Naive thymus-derived CD4-positive, alpha-beta T cell (primary cell): ENCODE data around the gene UAP1. TPM values are rescaled to one million over a fixed set of nuclear protein-coding genes. Genes with fewer than 3 reads are reported as not detected.

Experiments
- ATAC-seq: fragments of 150-1000 bp; cut with Tn5 transposase; 2 replicates; pipeline ENCODE4 v1.10.0; 2021; ENCODE audit warnings: mild to moderate bottlenecking, moderate library complexity
- CTCF ChIA-PET: fragments of 350-600 bp; sonication (Branson Sonifier 250); formaldehyde crosslinking; loops from one replicate; lab custom pipeline; 2021; ENCODE audit warnings: antibody characterized with exemption; lab: Charles Lee
- POLR2A ChIA-PET: fragments of 350-600 bp; sonication (Branson Sonifier 250); formaldehyde crosslinking; loops from one replicate; lab custom pipeline; 2021; ENCODE audit warnings: antibody characterized with exemption, inconsistent platforms; lab: Charles Lee
- DNase-seq, 9 donors: peaks; one replicate each; pipeline versions ENCODE4 v3.0.0 to v3.0.0-alpha.2; 2020 to 2022; ENCODE audit warnings: mixed read lengths in 1 of 9
- H3K27ac ChIP-seq: one replicate; pipeline ENCODE4 v1.7.0; 2013; ENCODE audit warnings: mild to moderate bottlenecking, low read depth, low read length, moderate library complexity
- H3K27me3 ChIP-seq, 2 donors: one replicate each; pipeline ENCODE4 v1.7.0; 2013; ENCODE audit warnings: low read length in 2 of 2, mild to moderate bottlenecking in 2 of 2, moderate library complexity in 2 of 2; ENCODE audit not compliant: control insufficient read depth in 2 of 2, insufficient read depth in 2 of 2
- H3K36me3 ChIP-seq, 3 experiments: 1 replicate in 2 of 3; 2 replicates in 1 of 3; pipeline ENCODE4 v1.7.0; 2013; ENCODE audit warnings: low read length in 3 of 3, mild to moderate bottlenecking in 3 of 3, moderate library complexity in 1 of 3; ENCODE audit not compliant: insufficient read depth in 3 of 3, control insufficient read depth in 2 of 3
- H3K4me1 ChIP-seq, 2 donors: one replicate each; pipeline ENCODE4 v1.7.0; 2013; ENCODE audit warnings: low read length in 2 of 2, mild to moderate bottlenecking in 2 of 2, moderate library complexity in 1 of 2; ENCODE audit not compliant: control insufficient read depth in 2 of 2, insufficient read depth in 2 of 2
- H3K4me3 ChIP-seq: 2 replicates; pipeline ENCODE4 v1.7.0; 2013; ENCODE audit warnings: mild to moderate bottlenecking, low read length
- H3K9me3 ChIP-seq, 3 experiments: 1 replicate in 2 of 3; 2 replicates in 1 of 3; pipeline ENCODE4 v1.7.0; 2013; ENCODE audit warnings: low read length in 3 of 3; ENCODE audit not compliant: control insufficient read depth in 2 of 3
- H3K27ac Mint-ChIP-seq, 9 donors: one replicate each; pipeline ENCODE4 v1.8.0; 2020 to 2022; ENCODE audit warnings: mixed read lengths in 9 of 9, mild to moderate bottlenecking in 8 of 9, moderate library complexity in 5 of 9, inconsistent platforms in 2 of 9
- H3K27me3 Mint-ChIP-seq, 5 donors: one replicate each; pipeline ENCODE4 v1.8.0; 2021 to 2022; ENCODE audit warnings: mixed read lengths in 5 of 5, mild to moderate bottlenecking in 1 of 5
- H3K36me3 Mint-ChIP-seq, 5 donors: one replicate each; pipeline ENCODE4 v1.8.0; 2020 to 2022; ENCODE audit warnings: mixed read lengths in 5 of 5, mild to moderate bottlenecking in 3 of 5, inconsistent platforms in 1 of 5
- H3K4me1 Mint-ChIP-seq, 7 donors: one replicate each; pipeline ENCODE4 v1.8.0; 2020 to 2022; ENCODE audit warnings: mixed read lengths in 7 of 7, mild to moderate bottlenecking in 3 of 7, inconsistent platforms in 1 of 7
- H3K4me3 Mint-ChIP-seq, 10 donors: one replicate each; pipeline ENCODE4 v1.8.0; 2020 to 2022; ENCODE audit warnings: mild to moderate bottlenecking in 10 of 10, mixed read lengths in 10 of 10, moderate library complexity in 6 of 10, inconsistent platforms in 2 of 10
- H3K9me3 Mint-ChIP-seq, 11 donors: one replicate each; pipeline ENCODE4 v1.8.0; 2020 to 2022; ENCODE audit warnings: mixed read lengths in 11 of 11, mild to moderate bottlenecking in 4 of 11, inconsistent platforms in 1 of 11, moderate library complexity in 1 of 11
- intact Hi-C, 2 donors: fragments of 100-400 bp; cut with micrococcal nuclease; formaldehyde crosslinking; loops; one replicate each; pipeline ENCODE4 v1.15.1; 2023
- polyA plus RNA-seq, 2 donors: library from polyadenylated mRNA; unstranded; fragments of 300-500 nt; fragmentation: Illumina TruSeq; gene quantifications; one replicate each; pipeline ENCODE4 v1.2.3, GENCODE V29; 2021
- total RNA-seq, 6 experiments: library from RNA in 5 of 6; stranded (reverse) in 5 of 6; gene quantifications; 1 replicate in 5 of 6; 2 replicates in 1 of 6; pipeline ENCODE4 v1.2.3 and lab custom pipeline; 2021 to 2026

The UAP1 gene
- total and polyA plus RNA-seq, 7 experiments from 2014 or later: 18.0 to 29.6 (median 26.0) TPM

DNA sequence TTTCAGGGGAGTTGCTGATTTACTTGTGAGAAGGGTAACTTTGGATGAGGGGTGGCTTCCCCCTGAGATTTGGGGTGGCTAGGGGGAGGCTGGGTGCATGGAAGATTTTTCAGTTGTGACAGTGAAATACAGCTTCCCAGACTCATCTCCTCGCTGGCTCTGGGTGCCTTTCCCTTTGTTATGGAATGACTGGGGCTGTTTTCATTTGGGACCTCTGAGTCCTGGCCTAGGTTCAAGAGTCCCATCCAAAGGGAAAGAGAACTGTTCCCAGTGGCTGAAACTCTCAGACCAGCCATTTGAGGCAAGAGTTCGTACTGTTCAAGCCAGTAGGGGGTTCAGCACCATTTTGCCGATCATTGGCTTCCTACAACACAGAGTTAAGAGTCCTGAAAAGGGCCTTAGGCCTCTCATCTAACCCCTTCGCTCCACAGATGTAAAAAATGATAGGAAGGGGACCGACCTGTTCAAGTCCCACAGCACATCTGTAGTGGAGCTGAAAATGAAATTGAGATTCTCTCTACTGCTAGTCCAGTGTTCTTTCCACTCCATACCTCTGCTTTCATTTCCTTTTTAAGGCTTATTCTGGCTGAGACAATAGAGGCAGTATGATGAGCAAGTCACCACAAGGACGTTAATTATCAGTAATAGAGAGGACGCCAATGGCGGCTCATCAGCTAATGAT, 71.7 kb downstream of the UAP1 start:
- no peak overlapping the region for H3K27ac ChIP-seq
- ChIA-PET CTCF (interaction anchor here (0.6 to 0.7 kb wide), 2 partner anchors 10 to 38 kb away, joined by 3 read pairs; no protein-coding TSS in a partner anchor), POLR2A (no interaction called here)
- Mint-ChIP-seq H3K4me1 (no peaks in the 10 kb centered on the region), H3K9me3 (no peaks in the 10 kb centered on the region), H3K4me3 (no peak overlapping the region), H3K36me3 (no peaks in the 10 kb centered on the region), H3K27me3 (peaks cover 5 to 18% (median 6%) of the 10 kb centered on the region in 5 donors), H3K27ac (no peak overlapping the region)
- H3K27me3 ChIP-seq: no peaks in the 10 kb centered on the region
- intact Hi-C loops: no loop called here
- no peak for DNase-seq
- no peaks in the 10 kb centered on the region for H3K4me1 ChIP-seq
- H3K4me3 ChIP-seq: no peak overlapping the region
- no peak for ATAC-seq
- H3K36me3 ChIP-seq: no peaks in the 10 kb centered on the region
- H3K9me3 ChIP-seq: no peaks in the 10 kb centered on the region

DNA sequence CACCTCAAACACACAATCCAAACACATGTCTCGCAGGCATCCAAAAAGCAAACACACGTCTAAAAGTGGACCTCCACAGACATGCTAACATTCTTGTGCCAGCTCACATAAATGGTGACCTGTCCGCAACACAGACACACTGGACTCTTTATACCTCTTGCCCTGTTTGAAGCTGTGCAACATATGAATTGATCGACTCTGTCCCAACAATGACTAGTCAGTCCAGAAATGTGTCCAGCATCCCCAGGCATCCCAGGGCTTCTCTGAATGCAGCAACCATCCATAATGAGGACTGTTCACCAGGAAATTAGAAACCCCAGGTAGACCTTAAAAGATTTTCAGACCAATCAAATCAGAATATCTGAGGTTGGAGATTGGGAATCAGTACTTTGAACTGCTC, 73.9 kb downstream of the UAP1 start:
- Mint-ChIP-seq H3K4me3 (no peak overlapping the region), H3K4me1 (no peaks in the 10 kb centered on the region), H3K9me3 (no peaks in the 10 kb centered on the region), H3K27ac (no peak overlapping the region), H3K36me3 (no peaks in the 10 kb centered on the region), H3K27me3 (peaks cover 4 to 13% (median 6%) of the 10 kb centered on the region in 5 donors)
- Histone ChIP-seq H3K27me3 (no peaks in the 10 kb centered on the region), H3K36me3 (no peaks in the 10 kb centered on the region), H3K27ac (no peak overlapping the region), H3K4me1 (no peaks in the 10 kb centered on the region), H3K9me3 (no peaks in the 10 kb centered on the region), H3K4me3 (no peak overlapping the region)
- intact Hi-C loops: no loop called here
- CTCF ChIA-PET: no interaction called here
- DNase-seq: no peak
- no peak for ATAC-seq
- POLR2A ChIA-PET: no interaction called here

DNA sequence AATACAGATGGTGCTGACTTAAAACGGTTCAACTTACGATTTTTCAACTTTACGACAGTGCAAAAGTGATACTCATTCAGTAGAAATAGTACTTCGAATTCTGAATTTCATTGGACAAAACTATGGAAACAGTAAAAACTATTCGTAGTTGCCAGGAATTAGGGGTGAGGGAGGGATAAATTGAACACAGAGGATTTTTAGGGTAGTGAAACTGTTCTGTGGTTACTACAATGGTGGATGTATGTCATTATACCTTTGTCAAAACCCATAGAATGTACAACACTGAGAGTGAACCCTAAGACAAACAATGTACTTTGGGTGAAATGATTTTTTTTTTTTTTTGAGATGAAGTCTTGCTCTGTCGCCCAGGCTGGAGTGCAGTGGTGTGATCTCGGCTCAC, 78.2 kb downstream of the UAP1 start:
- Mint-ChIP-seq H3K4me3 (no peak overlapping the region), H3K27ac (no peak overlapping the region), H3K4me1 (no peaks in the 10 kb centered on the region), H3K9me3 (no peaks in the 10 kb centered on the region), H3K36me3 (no peaks in the 10 kb centered on the region), H3K27me3 (peaks cover 0 to 15% (median 10%) of the 10 kb centered on the region in 5 donors)
- Histone ChIP-seq H3K4me1 (no peaks in the 10 kb centered on the region), H3K27me3 (no peaks in the 10 kb centered on the region), H3K4me3 (no peak overlapping the region), H3K9me3 (no peaks in the 10 kb centered on the region), H3K36me3 (no peaks in the 10 kb centered on the region), H3K27ac (no peak overlapping the region)
- ChIA-PET POLR2A (no interaction called here), CTCF (no interaction called here)
- intact Hi-C loops: no loop called here
- no peak for DNase-seq
- ATAC-seq: no peak

DNA sequence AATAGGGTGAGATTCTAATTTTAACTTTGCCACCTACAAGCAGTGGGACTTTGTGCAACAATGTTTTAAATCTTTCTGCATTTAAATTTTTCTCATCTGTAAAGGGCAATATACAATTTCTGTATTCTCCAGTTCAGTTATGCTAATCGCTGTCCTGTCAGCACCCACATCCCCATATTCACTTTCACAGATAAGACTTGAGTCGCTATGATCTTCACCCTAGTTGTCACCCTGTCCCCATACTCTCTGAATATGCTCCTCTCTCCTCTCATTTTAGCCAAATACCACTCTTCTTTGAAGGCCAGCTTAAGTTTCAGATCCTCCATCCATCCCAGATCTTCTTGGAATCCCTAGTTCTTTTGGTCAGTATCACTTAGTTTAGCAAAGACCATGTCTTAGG, 79.6 kb downstream of the UAP1 start:
- no peaks in the 10 kb centered on the region for H3K9me3 ChIP-seq
- CTCF ChIA-PET: interaction anchor here (1.0 kb wide), 1 partner anchor 10 kb away, joined by 3 read pairs; no protein-coding TSS in a partner anchor
- H3K9me3 Mint-ChIP-seq: no peaks in the 10 kb centered on the region
- POLR2A ChIA-PET: no interaction called here
- no peak overlapping the region for H3K27ac Mint-ChIP-seq
- H3K4me1 Mint-ChIP-seq: no peaks in the 10 kb centered on the region
- H3K27me3 Mint-ChIP-seq: peaks cover 0 to 16% (median 10%) of the 10 kb centered on the region in 5 donors
- H3K4me3 Mint-ChIP-seq: no peak overlapping the region
- no peaks in the 10 kb centered on the region for H3K27me3 ChIP-seq
- H3K27ac ChIP-seq: no peak overlapping the region
- intact Hi-C loops: no loop called here
- ATAC-seq (no peak), DNase-seq (no peak)
- H3K36me3 Mint-ChIP-seq: no peaks in the 10 kb centered on the region
- no peaks in the 10 kb centered on the region for H3K4me1 ChIP-seq
- H3K4me3 ChIP-seq: no peak overlapping the region
- H3K36me3 ChIP-seq: no peaks in the 10 kb centered on the region

DNA sequence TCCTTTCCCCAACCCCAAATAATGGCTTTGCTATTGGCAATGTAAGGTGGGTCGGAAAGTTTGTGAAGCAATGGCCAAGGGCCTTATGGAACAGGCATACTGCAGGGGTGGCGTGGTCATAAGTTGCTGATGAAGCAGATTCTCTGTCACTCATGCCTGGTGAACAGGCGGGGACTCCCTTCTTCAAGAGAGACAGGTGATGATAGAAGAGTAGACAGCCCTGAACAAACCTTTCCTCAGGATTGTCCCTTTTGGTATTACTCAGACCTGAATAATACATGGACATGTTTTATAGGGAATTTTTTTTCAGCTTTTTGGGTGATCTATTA, 83.4 kb downstream of the UAP1 start:
- no peaks in the 10 kb centered on the region for H3K4me1 Mint-ChIP-seq
- Histone ChIP-seq H3K4me1 (no peaks in the 10 kb centered on the region), H3K27ac (no peak overlapping the region), H3K27me3 (no peaks in the 10 kb centered on the region), H3K36me3 (no peaks in the 10 kb centered on the region), H3K4me3 (no peak overlapping the region), H3K9me3 (no peaks in the 10 kb centered on the region)
- ChIA-PET POLR2A (no interaction called here), CTCF (no interaction called here)
- intact Hi-C loops: no loop called here
- ATAC-seq: no peak
- peaks cover 0 to under 1% (median 0%) of the 10 kb centered on the region in 11 donors for H3K9me3 Mint-ChIP-seq
- no peak overlapping the region for H3K4me3 Mint-ChIP-seq
- H3K27me3 Mint-ChIP-seq: peaks cover 5 to 24% (median 7%) of the 10 kb centered on the region in 5 donors
- DNase-seq: no peak
- no peaks in the 10 kb centered on the region for H3K36me3 Mint-ChIP-seq
- H3K27ac Mint-ChIP-seq: no peak overlapping the region

DNA sequence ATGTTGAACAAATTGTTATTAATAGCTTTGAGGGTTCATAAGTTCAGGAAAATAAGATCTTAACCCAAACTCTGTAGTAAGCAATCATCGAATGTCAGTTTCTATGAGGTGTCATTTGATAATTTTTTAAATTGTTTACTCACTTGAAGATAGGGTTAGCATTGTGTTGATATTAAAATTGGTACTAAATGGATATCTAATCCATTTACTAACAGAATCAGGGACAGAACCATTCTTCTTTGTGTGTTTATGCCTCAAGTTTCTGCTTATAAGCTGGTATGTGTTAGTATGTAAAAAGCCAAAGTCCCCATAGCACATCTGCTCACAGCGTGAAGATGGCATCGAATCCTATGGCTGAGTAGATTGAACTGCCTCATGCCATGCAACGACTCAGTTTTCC, 84.1 kb downstream of the UAP1 start:
- H3K27me3 Mint-ChIP-seq: peaks cover 5 to 26% (median 9%) of the 10 kb centered on the region in 5 donors
- Histone ChIP-seq H3K27me3 (no peaks in the 10 kb centered on the region), H3K4me3 (no peak overlapping the region), H3K36me3 (no peaks in the 10 kb centered on the region), H3K4me1 (no peaks in the 10 kb centered on the region), H3K9me3 (no peaks in the 10 kb centered on the region), H3K27ac (no peak overlapping the region)
- ATAC-seq (no peak), DNase-seq (no peak)
- H3K4me1 Mint-ChIP-seq: no peaks in the 10 kb centered on the region
- ChIA-PET POLR2A (no interaction called here), CTCF (no interaction called here)
- H3K27ac Mint-ChIP-seq: no peak overlapping the region
- no peaks in the 10 kb centered on the region for H3K36me3 Mint-ChIP-seq
- no peak overlapping the region for H3K4me3 Mint-ChIP-seq
- intact Hi-C loops: no loop called here
- H3K9me3 Mint-ChIP-seq: peaks cover 0 to 2% (median 0%) of the 10 kb centered on the region in 11 donors

DNA sequence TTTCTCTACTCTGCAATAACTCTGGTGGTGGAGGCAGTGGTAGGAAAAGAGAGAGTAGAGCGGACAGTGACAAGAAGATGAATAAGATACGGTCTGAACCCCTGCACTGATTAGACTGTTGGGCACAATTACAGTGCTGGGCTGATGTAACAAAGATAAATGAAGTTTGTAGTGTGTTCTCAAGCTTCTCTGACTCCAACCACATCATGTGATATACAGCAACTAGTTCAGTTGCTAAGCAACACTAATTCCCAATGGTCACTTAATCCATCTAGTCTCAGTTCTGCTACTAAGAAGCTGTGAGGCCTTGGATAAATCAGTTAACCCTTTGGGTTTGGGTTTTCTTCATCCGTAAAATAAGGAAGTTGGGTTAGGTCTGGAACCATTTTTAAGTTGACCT, 88.1 kb downstream of the UAP1 start:
- H3K36me3 ChIP-seq: no peaks in the 10 kb centered on the region
- Mint-ChIP-seq H3K4me1 (no peaks in the 10 kb centered on the region), H3K27ac (no peak overlapping the region), H3K9me3 (peaks cover 0 to 5% (median 0%) of the 10 kb centered on the region in 11 donors), H3K4me3 (no peak overlapping the region), H3K27me3 (peaks cover 5 to 22% (median 17%) of the 10 kb centered on the region in 5 donors), H3K36me3 (no peaks in the 10 kb centered on the region)
- intact Hi-C loops: no loop called here
- ATAC-seq: no peak
- no peaks in the 10 kb centered on the region for H3K27me3 ChIP-seq
- ChIA-PET POLR2A (no interaction called here), CTCF (no interaction called here)
- H3K4me1 ChIP-seq: no peaks in the 10 kb centered on the region
- no peak for DNase-seq
- H3K27ac ChIP-seq: no peak overlapping the region
- H3K4me3 ChIP-seq: no peak overlapping the region
- no peaks in the 10 kb centered on the region for H3K9me3 ChIP-seq
